Transverse colon (tissue), 4 donors: ENCODE measurements around the gene C19orf81. TPM values are rescaled to one million over a fixed set of nuclear protein-coding genes. Genes with fewer than 3 reads are reported as not detected.
"Not testable (repeated sequence)": the region's sequence is repeated elsewhere in the genome, so short reads cannot be mapped to it uniquely, and the experiment has no call there.

Experiments used
- DNase-seq: peaks from one replicate; pipeline ENCODE4 v3.0.0-alpha.2; 2019
- H3K27ac ChIP-seq, 4 donors: fragments of 200-600 bp; sonication (generic); 2 replicates each; pipeline ENCODE4 v1.5.1; 2016 to 2018; ENCODE audit warnings: inconsistent platforms in 4 of 4
- H3K27me3 ChIP-seq: fragments of 200-600 bp; sonication (generic); 2 replicates; pipeline ENCODE4 v1.5.1; 2017; ENCODE audit warnings: inconsistent platforms
- H3K36me3 ChIP-seq, 4 donors: fragments of 200-600 bp; sonication (generic); 2 replicates each; pipeline ENCODE4 v1.5.1; 2017 to 2019; ENCODE audit warnings: inconsistent platforms in 4 of 4
- H3K4me1 ChIP-seq, 4 donors: fragments of 200-600 bp; sonication (generic); 2 replicates each; pipeline ENCODE4 v1.5.1; 2017 to 2020; ENCODE audit warnings: inconsistent platforms in 4 of 4
- H3K4me3 ChIP-seq, 4 donors: fragments of 200-600 bp; sonication (generic); 1 replicate in 1 of 4; 2 replicates in 3 of 4; pipeline versions ENCODE4 v1.5.1 to v1.6.1; 2017 to 2019; ENCODE audit warnings: inconsistent platforms in 4 of 4
- H3K9me3 ChIP-seq, 2 donors: fragments of 200-600 bp; sonication (generic); 2 replicates each; pipeline ENCODE4 v1.5.1; 2017 to 2019; ENCODE audit warnings: inconsistent platforms in 2 of 2
- CTCF ChIP-seq, 5 experiments: fragments of 200-600 bp in 3 of 5; fragments of 450-650 bp in 2 of 5; sonication (generic) in 3 of 5; IDR thresholded peaks; 1 replicate in 2 of 5; 2 replicates in 3 of 5; pipeline ENCODE4 v1.5.1; 2016 to 2017; ENCODE audit warnings: antibody characterized with exemption in 5 of 5, inconsistent platforms in 3 of 5, mild to moderate bottlenecking in 2 of 5, moderate library complexity in 1 of 5
- EP300 ChIP-seq: sonication (generic); formaldehyde crosslinking; IDR thresholded peaks from one replicate; pipeline ENCODE4 v1.6.1; 2017; ENCODE audit warnings: antibody characterized with exemption, low read depth
- WGBS, 2 donors: methylation state at CpG; one replicate each; pipeline ENCODE4 v1.1.5; 2018; ENCODE audit warnings: low coverage in 1 of 2; 5-methylcytosine and 5-hydroxymethylcytosine counted together
- in situ Hi-C, 4 donors: fragments of 200-750 bp; cut with MboI; loops; one replicate each; pipeline versions ENCODE4 v1.15.0 to v1.15.1; 2017; ENCODE audit warnings: low sequenced_read_pairs in 3 of 4, low pct_ligation_motif_present in 1 of 4, low pct_unique_long_range_greater_than_20kb in 1 of 4
- intact Hi-C: fragments of 100-400 bp; cut with DNase I; formaldehyde crosslinking; loops from one replicate; pipeline ENCODE4 v1.15.1; 2023; ENCODE audit warnings: low total_unique reads
- total RNA-seq, 4 donors: library from RNA; depleted of rRNA; stranded (reverse); fragments of >200 nt; gene quantifications; one replicate each; pipeline ENCODE4 v1.1.0, GENCODE V29; 2016

C19orf81 gene
- total RNA-seq, 4 donors from 2014 or later: not detected

- no peaks in the 10 kb centered on the region for H3K9me3 ChIP-seq
- no peaks in the 10 kb centered on the region for H3K36me3 ChIP-seq
- peaks cover 0 to 2% (median 0%) of the 10 kb centered on the region in 4 donors for H3K4me1 ChIP-seq
- H3K4me3 ChIP-seq: no peak overlapping the region
- 38% methylated on average over 56 of the region's 56 CpGs; no CpG with 5 or more reads in 1 of the 2 donors for WGBS, 2 donors
- H3K27me3 ChIP-seq: peaks cover 15% of the 10 kb centered on the region
- peak; percentile 37 for DNase-seq
- no peak overlapping the region for H3K27ac ChIP-seq
- in situ Hi-C loops (no loop called here), intact Hi-C loops (no loop called here)
- TF ChIP-seq EP300 (no peak), CTCF (IDR thresholded peaks at IDR 0.05) (peak in 1 of 5 experiments; percentile 31)
Measured at GRCh38 chr19:50607874-50608785, 41.1 kb upstream of the C19orf81 start.

DNA sequence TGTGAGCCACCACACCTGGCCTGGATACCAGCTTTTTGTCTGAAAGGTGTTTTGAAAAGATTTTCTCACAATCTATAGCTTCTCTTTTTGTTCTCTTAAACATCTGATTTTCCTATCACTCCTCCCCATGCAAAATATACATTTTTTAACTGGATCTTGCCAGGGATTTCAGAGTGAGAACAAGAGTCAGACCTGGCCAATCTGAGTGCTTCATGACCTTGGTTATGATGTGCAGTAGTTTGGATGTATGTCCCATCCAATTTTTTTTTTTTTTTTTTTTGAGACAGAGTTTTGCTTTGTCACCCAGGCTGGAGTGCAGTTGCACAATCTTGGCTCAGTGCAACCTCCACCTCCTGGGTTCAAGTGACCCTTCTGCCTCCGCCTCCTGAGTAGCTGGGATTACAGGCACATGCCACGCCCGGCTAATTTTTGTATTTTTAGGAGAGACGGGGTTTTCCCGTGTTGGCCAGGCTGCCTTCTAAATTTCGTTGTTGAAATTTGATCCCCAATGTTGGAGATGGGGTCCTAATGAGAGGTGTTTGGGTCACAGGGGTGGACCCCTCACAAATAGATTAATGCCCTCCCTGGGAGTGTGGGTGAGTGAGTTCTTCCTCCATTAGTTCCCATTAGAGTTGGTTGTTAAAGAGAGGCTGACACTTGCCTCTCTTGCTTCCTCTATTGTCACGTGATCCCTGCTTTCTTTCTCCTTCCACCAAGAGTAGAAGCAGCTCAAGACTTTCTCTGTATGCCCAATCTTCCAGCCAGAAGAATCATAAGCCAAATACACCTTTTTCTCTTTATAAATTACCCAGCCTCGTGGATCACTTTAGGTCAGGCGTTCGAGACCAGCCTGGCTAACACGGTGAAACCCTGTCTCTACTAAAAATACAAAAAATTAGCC, 36.5 kb upstream of the C19orf81 start:
- H3K27ac ChIP-seq, H3K36me3 ChIP-seq, in situ Hi-C loops, intact Hi-C loops, H3K4me1 ChIP-seq, DNase-seq, H3K4me3 ChIP-seq, H3K9me3 ChIP-seq, H3K27me3 ChIP-seq: not testable (repeated sequence)
- 78% methylated on average over 11 of the region's 11 CpGs; no CpG with 5 or more reads in 1 of the 2 donors for WGBS, 2 donors

- H3K27ac ChIP-seq, H3K4me3 ChIP-seq, H3K27me3 ChIP-seq, in situ Hi-C loops, H3K9me3 ChIP-seq, DNase-seq, H3K4me1 ChIP-seq, H3K36me3 ChIP-seq, intact Hi-C loops: not testable (repeated sequence)
- WGBS, 2 donors: 87% methylated on average over 4 of the region's 5 CpGs; no CpG with 5 or more reads in 1 of the 2 donors
Measured at GRCh38 chr19:50618379-50618778, 30.9 kb upstream of the C19orf81 start.

DNA sequence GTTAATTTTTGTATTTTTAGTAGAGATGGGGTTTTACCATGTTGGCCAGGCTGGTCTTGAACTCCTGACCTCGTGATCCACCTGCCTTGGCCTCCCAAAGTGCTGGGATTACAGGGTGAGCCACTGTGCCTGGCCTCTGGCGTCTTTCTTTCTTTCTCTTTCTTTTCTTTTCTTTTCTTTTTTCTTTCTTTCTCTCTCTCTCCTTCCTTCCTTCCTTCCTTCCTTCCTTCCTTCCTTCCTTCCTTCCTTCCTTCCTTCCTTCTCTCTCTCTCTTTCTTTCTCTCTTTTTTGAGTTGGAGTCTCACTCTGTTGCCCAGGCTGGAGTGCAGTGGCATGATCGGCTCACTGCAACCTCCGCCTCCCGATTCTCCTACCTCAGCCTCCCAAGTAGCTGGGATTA, 30.1 kb upstream of the C19orf81 start:
- H3K27me3 ChIP-seq, H3K4me1 ChIP-seq, H3K27ac ChIP-seq, H3K9me3 ChIP-seq, intact Hi-C loops, DNase-seq, in situ Hi-C loops, H3K36me3 ChIP-seq, H3K4me3 ChIP-seq: not testable (repeated sequence)
- WGBS, 2 donors: 71 to 78% methylated on average over 1 to 5 of the region's 5 CpGs

- 82% methylated on average over 5 of the region's 5 CpGs; no CpG with 5 or more reads in 1 of the 2 donors for WGBS, 2 donors
- H3K4me1 ChIP-seq, H3K9me3 ChIP-seq, H3K4me3 ChIP-seq, DNase-seq, in situ Hi-C loops, H3K36me3 ChIP-seq, intact Hi-C loops, H3K27me3 ChIP-seq, H3K27ac ChIP-seq: not testable (repeated sequence)
Measured at GRCh38 chr19:50620394-50620906, 28.8 kb upstream of the C19orf81 start.
